Lung (tissue), 12 donors: ENCODE data around the gene NUP98. TPM values are rescaled to one million over a fixed set of nuclear protein-coding genes. Genes with fewer than 3 reads are reported as not detected.

Experiments
- ATAC-seq: fragments of 200-7000 bp; cut with Tn5 transposase; one replicate; pipeline ENCODE4 v1.9.1; 2020; ENCODE audit warnings: moderate number of reproducible peaks; ENCODE audit not compliant: insufficient read depth, low FRiP score
- DNase-seq, 3 donors: peaks; one replicate each; pipeline ENCODE4 v3.0.0-alpha.2; 2013 to 2017
- H3K27ac ChIP-seq, 2 donors: one replicate each; pipeline ENCODE4 v1.5.1; 2013; ENCODE audit warnings: mild to moderate bottlenecking in 2 of 2, moderate library complexity in 2 of 2, control low read depth in 1 of 2, inconsistent platforms in 1 of 2, low read depth in 1 of 2, low read length in 1 of 2
- H3K27me3 ChIP-seq, 3 donors: one replicate each; pipeline ENCODE4 v1.5.1; 2013; ENCODE audit warnings: low read length in 2 of 3; ENCODE audit not compliant: control insufficient read depth in 3 of 3, insufficient read depth in 3 of 3
- H3K36me3 ChIP-seq, 4 donors: one replicate each; pipeline ENCODE4 v1.5.1; 2013; ENCODE audit warnings: low read length in 4 of 4, mild to moderate bottlenecking in 1 of 4, moderate library complexity in 1 of 4; ENCODE audit not compliant: control insufficient read depth in 4 of 4, insufficient read depth in 4 of 4
- H3K4me1 ChIP-seq, 5 donors: one replicate each; pipeline ENCODE4 v1.5.1; 2013; ENCODE audit warnings: low read length in 5 of 5, mild to moderate bottlenecking in 2 of 5, moderate library complexity in 1 of 5; ENCODE audit not compliant: control insufficient read depth in 5 of 5, insufficient read depth in 5 of 5
- H3K4me3 ChIP-seq: one replicate; pipeline ENCODE4 v1.5.1; 2013; ENCODE audit warnings: mild to moderate bottlenecking, control low read depth, moderate library complexity
- H3K9ac ChIP-seq, 2 donors: one replicate each; pipeline ENCODE4 v1.5.1; 2013; ENCODE audit warnings: low read length in 2 of 2, control low read depth in 1 of 2; ENCODE audit not compliant: insufficient read depth in 1 of 2
- H3K9me3 ChIP-seq, 4 donors: one replicate each; pipeline ENCODE4 v1.5.1; 2013; ENCODE audit warnings: low read length in 3 of 4, mild to moderate bottlenecking in 1 of 4, moderate library complexity in 1 of 4; ENCODE audit not compliant: control insufficient read depth in 4 of 4, insufficient read depth in 3 of 4
- CTCF ChIP-seq: IDR thresholded peaks from 2 replicates; pipeline ENCODE4 v1.5.1; 2012; ENCODE audit warnings: mild to moderate bottlenecking; ENCODE audit errors: control extremely low read depth, extremely low read depth
- WGBS, 2 donors: extraction: QIAGEN DNeasy Blood & Tissue Kit; methylation state at CpG; one replicate each; pipeline ENCODE4 v1.1.7; 2013; 5-methylcytosine and 5-hydroxymethylcytosine counted together
- polyA plus RNA-seq, 2 donors: library from polyadenylated mRNA; stranded (reverse); fragments of 200-250 nt; gene quantifications; one replicate each; pipeline ENCODE4 v1.2.1, GENCODE V29; 2013
- total RNA-seq, 2 donors: library from RNA; depleted of rRNA in 1 of 2; stranded (reverse); fragments of >200 nt in 1 of 2; gene quantifications; one replicate each; pipeline ENCODE4 v1.2.1, GENCODE V29; 2014 to 2021
- donor health status: control.
- donor health status: control.
- donor health status: Bipolar disorder and iron deficiency.
- donor health status: healthy.
- donor health status: DM: yes; HTN: yes; CAD: no.

The NUP98 gene
- total and polyA plus RNA-seq, 4 donors = 16.6 to 109 (median 59.7) TPM

- no peak for DNase-seq
- ATAC-seq = no peak
- Histone ChIP-seq H3K4me3 (no peak overlapping the region), H3K9me3 (peaks cover 0 to 2% (median 0%) of the 10 kb centered on the region in 4 donors), H3K27ac (no peak overlapping the region), H3K9ac (no peak overlapping the region), H3K36me3 (no peaks in the 10 kb centered on the region), H3K27me3 (no peaks in the 10 kb centered on the region), H3K4me1 (peaks cover 0 to 1% (median 0%) of the 10 kb centered on the region in 5 donors)
- TF ChIP-seq CTCF = no peak
- WGBS, 2 donors = 80 to 85% methylated on average over 13 of the region's 13 CpGs
Measured at GRCh38 chr11:3637201-3637600, 160.2 kb downstream of the NUP98 start.

- DNase-seq (no peak), ATAC-seq (no peak)
- Histone ChIP-seq H3K27ac (no peak overlapping the region), H3K36me3 (no peaks in the 10 kb centered on the region), H3K4me3 (no peak overlapping the region), H3K4me1 (no peaks in the 10 kb centered on the region), H3K9me3 (peaks cover 0 to 2% (median 0%) of the 10 kb centered on the region in 4 donors), H3K27me3 (no peaks in the 10 kb centered on the region), H3K9ac (no peak overlapping the region)
- WGBS, 2 donors = 93 to 96% methylated on average over 15 of the region's 15 CpGs
- TF ChIP-seq CTCF = no peak
Measured at GRCh38 chr11:3635641-3636375, 161.5 kb downstream of the NUP98 start.

GRCh38 chr11:3632070-3632660 is 165.2 kb downstream of the NUP98 start:
- H3K9ac ChIP-seq = no peak overlapping the region
- H3K9me3 ChIP-seq = peaks cover 0 to 2% (median 0%) of the 10 kb centered on the region in 4 donors
- no peak overlapping the region for H3K4me3 ChIP-seq
- ATAC-seq (no peak), DNase-seq (no peak)
- H3K27ac ChIP-seq = no peak overlapping the region
- no peak for TF ChIP-seq CTCF
- no peaks in the 10 kb centered on the region for H3K4me1 ChIP-seq
- no peaks in the 10 kb centered on the region for H3K27me3 ChIP-seq
- no peaks in the 10 kb centered on the region for H3K36me3 ChIP-seq
- 93 to 98% methylated on average over 5 of the region's 5 CpGs for WGBS, 2 donors
